ENCODE results near the gene ERO1B. TPM values are rescaled to one million over a fixed set of nuclear protein-coding genes. Genes with fewer than 3 reads are reported as not detected.

Gene ERO1B
- total RNA-seq, 2 donors from 2014 or later = 5.0 to 7.6 TPM

- Histone ChIP-seq H3K4me3 (no peak overlapping the region), H3K36me3 (no peaks in the 10 kb centered on the region), H3K9me3 (peaks cover 0 to 15% of the 10 kb centered on the region in 2 donors), H3K27me3 (no peaks in the 10 kb centered on the region), H3K4me1 (peaks cover 0 to 18% of the 10 kb centered on the region in 2 donors), H3K27ac (no peak overlapping the region)
- no peak for TF ChIP-seq CTCF (IDR thresholded peaks at IDR 0.05)
- DNase-seq (ENCODE audit: low spot score) = no peak
Observed at GRCh38 chr1:236166041-236166440, 115.7 kb downstream of the ERO1B start.

Other genes with a start within 250 kb of the ERO1B start
- gene NID1, start 216.9 kb downstream of the ERO1B start, total RNA-seq = 100 to 1,000 TPM in 1 of 2 donors, 10 to 100 TPM in 1; 95.1 to 112 TPM
- gene GPR137B, start 139.4 kb downstream of the ERO1B start, total RNA-seq = 10 to 100 TPM; 22.7 to 39.7 TPM
- gene EDARADD, start 112.3 kb upstream of the ERO1B start, total RNA-seq = under 1 TPM in 1 of 2 donors, not detected in 1; 0.63 TPM
- gene LGALS8, start 242.0 kb upstream of the ERO1B start, total RNA-seq = 100 to 1,000 TPM; 103 to 113 TPM